Fibroblast of the aortic adventitia (primary cell): ENCODE measurements around the gene ASB3. TPM values are rescaled to one million over a fixed set of nuclear protein-coding genes. Genes with fewer than 3 reads are reported as not detected.
"Not testable (repeated sequence)": the region's sequence is repeated elsewhere in the genome, so short reads cannot be mapped to it uniquely, and the experiment has no call there.

Experiments used
- DNase-seq: peaks from one replicate; pipeline ENCODE4 v3.0.0-alpha.2; 2010; ENCODE audit warnings: low read depth
- H3K4me3 ChIP-seq: 2 replicates; pipeline ENCODE4 v1.5.1; 2011; ENCODE audit warnings: low read depth, mild to moderate bottlenecking, control low read depth, low read length, moderate library complexity
- CTCF ChIP-seq: IDR thresholded peaks from 2 replicates; pipeline ENCODE4 v1.5.1; 2011; ENCODE audit warnings: mild to moderate bottlenecking, low read length, control low read depth, inconsistent platforms; ENCODE audit not compliant: insufficient read depth
- total RNA-seq: library from RNA; depleted of rRNA; stranded (reverse); fragments of >200 nt; gene quantifications from 2 replicates; pipeline ENCODE4 v1.2.3, GENCODE V29; 2012; ENCODE audit warnings: low replicate concordance

ASB3 gene
- total RNA-seq, 1 donor = 27.9 TPM

GRCh38 chr2:53770264-53770663 lies 16.5 kb downstream of the ASB3 start:
- no peak for DNase-seq
- no peak overlapping the region for H3K4me3 ChIP-seq
- no peak for TF ChIP-seq CTCF

GRCh38 chr2:53769318-53769945 lies 17.3 kb downstream of the ASB3 start:
- DNase-seq = no peak
- no peak overlapping the region for H3K4me3 ChIP-seq
- no peak for TF ChIP-seq CTCF

- H3K4me3 ChIP-seq = peak overlapping the region; percentile 85
- no peak for DNase-seq
- TF ChIP-seq CTCF = no peak
Observed at GRCh38 chr2:53768242-53768542, 18.6 kb downstream of the ASB3 start.

GRCh38 chr2:53767405-53768241 lies 19.1 kb downstream of the ASB3 start, which contains the start of gene CHAC2:
CHAC2 (plus strand) TSS chr2:53767804; CDS start chr2:53767887, 83 bp downstream.
- peak; percentile 59 for TF ChIP-seq CTCF
- DNase-seq = peak; percentile 76
- H3K4me3 ChIP-seq = peak within 1 kb of the TSS; percentile 85

- no peak overlapping the region for H3K4me3 ChIP-seq
- DNase-seq = no peak
- TF ChIP-seq CTCF = no peak
Observed at GRCh38 chr2:53765767-53766166, 21.0 kb downstream of the ASB3 start.

GRCh38 chr2:53757206-53757605 lies 29.5 kb downstream of the ASB3 start:
- not testable (repeated sequence) for DNase-seq, H3K4me3 ChIP-seq

GRCh38 chr2:53756644-53757043 lies 30.1 kb downstream of the ASB3 start:
- DNase-seq = no peak

More at GRCh38 chr2:53756644-53757043, 30.1 kb downstream of the ASB3 start:
- no peak for TF ChIP-seq CTCF
- no peak overlapping the region for H3K4me3 ChIP-seq
